PC-9 (cell line): Measurements from ENCODE around the gene CDH15. TPM values are rescaled to one million over a fixed set of nuclear protein-coding genes. Genes with fewer than 3 reads are reported as not detected.

Experiments
- BruUV-seq: library from RNA; stranded (reverse); fragments of 400-500 nt; replicated peaks from 2 replicates; lab custom pipeline; 2021; lab: Mats Ljungman, UMichigan
- CTCF ChIA-PET: fragments of 300-600 bp; sonication (Branson Sonifier 250); formaldehyde crosslinking; loops from one replicate; lab custom pipeline; 2022; ENCODE audit warnings: antibody characterized with exemption; lab: Charles Lee
- POLR2A ChIA-PET: fragments of 300-600 bp; sonication (Branson Sonifier 250); formaldehyde crosslinking; loops from one replicate; lab custom pipeline; 2022; ENCODE audit warnings: antibody characterized with exemption; ENCODE audit not compliant: unreplicated experiment; lab: Charles Lee
- DNase-seq, 2 experiments: peaks; one replicate each; pipeline versions ENCODE4 v3.0.0 to v3.0.0-alpha.2; 2015 to 2022; ENCODE audit warnings: mixed read lengths in 1 of 2
- H2AFZ ChIP-seq: fragments of 200-600 bp; sonication (generic); 2 replicates; pipeline ENCODE4 v1.8.1; 2017; ENCODE audit warnings: antibody characterized with exemption
- H3F3A ChIP-seq: fragments of 200-600 bp; sonication (generic); 2 replicates; pipeline ENCODE4 v1.8.1; 2017; ENCODE audit warnings: antibody characterized with exemption, mild to moderate bottlenecking, low read depth; ENCODE audit not compliant: insufficient read depth
- H3K27ac ChIP-seq: fragments of 200-600 bp; sonication (generic); 2 replicates; pipeline ENCODE4 v1.6.1; 2016; ENCODE audit warnings: mixed run types
- H3K27me3 ChIP-seq: fragments of 200-600 bp; sonication (generic); 2 replicates; pipeline ENCODE4 v1.6.1; 2016; ENCODE audit warnings: low read depth, mixed run types; ENCODE audit not compliant: insufficient read depth
- H3K36me3 ChIP-seq: fragments of 200-600 bp; sonication (generic); 2 replicates; pipeline ENCODE4 v1.6.1; 2016; ENCODE audit warnings: low read depth, mixed run types
- H3K4me1 ChIP-seq: fragments of 200-600 bp; sonication (generic); replicated peaks from 2 replicates; pipeline ENCODE4 v1.6.1; 2016; ENCODE audit warnings: mixed run types; ENCODE audit not compliant: insufficient read depth
- H3K4me2 ChIP-seq: fragments of 200-600 bp; sonication (generic); 2 replicates; pipeline ENCODE4 v1.6.1; 2017; ENCODE audit warnings: mixed run types
- H3K4me3 ChIP-seq: fragments of 200-600 bp; sonication (generic); 2 replicates; pipeline ENCODE4 v1.6.1; 2016; ENCODE audit warnings: mixed run types
- H3K79me2 ChIP-seq: fragments of 200-600 bp; sonication (generic); 2 replicates; pipeline ENCODE4 v1.6.1; 2017; ENCODE audit warnings: low read depth, mixed run types
- H3K9me2 ChIP-seq: fragments of 200-600 bp; sonication (generic); 2 replicates; pipeline ENCODE4 v1.8.1; 2017; ENCODE audit warnings: mild to moderate bottlenecking; ENCODE audit not compliant: insufficient read depth
- H3K9me3 ChIP-seq: fragments of 200-600 bp; sonication (generic); 2 replicates; pipeline ENCODE4 v1.8.1; 2016; ENCODE audit warnings: low read depth; ENCODE audit not compliant: insufficient read depth
- H4K20me1 ChIP-seq: fragments of 200-600 bp; sonication (generic); 2 replicates; pipeline ENCODE4 v1.8.1; 2017; ENCODE audit not compliant: insufficient read depth
- EZH2 ChIP-seq: fragments of 200-600 bp; sonication (generic); IDR thresholded peaks from 2 replicates; pipeline ENCODE4 v1.8.0; 2017; ENCODE audit warnings: antibody characterized with exemption, low read depth
- intact Hi-C: fragments of 100-400 bp; cut with micrococcal nuclease; formaldehyde crosslinking; loops from one replicate; pipeline ENCODE4 v1.10.0; 2022; ENCODE audit not compliant: unreplicated experiment
- total RNA-seq: library from RNA; stranded (reverse); gene quantifications from 2 replicates; pipeline ENCODE4 v1.2.3, GENCODE V29; 2021
- TF ChIP-seq, protein P1 (sequence below): fragments of 200-600 bp; sonication (generic); conservative IDR thresholded peaks from 2 replicates; pipeline ENCODE4 v1.6.1; 2017; ENCODE audit warnings: mixed run types, antibody characterized with exemption, mild to moderate bottlenecking, moderate library complexity

The CDH15 gene
- total RNA-seq, 1 experiment from 2014 or later, result not detected

GRCh38 chr16:89209522-89210044 is 38.0 kb downstream of the CDH15 start:
- no peak overlapping the region for H3K27ac ChIP-seq
- no peak overlapping the region for H3K4me2 ChIP-seq
- no peak for TF ChIP-seq EZH2
- TF ChIP-seq, protein P1, sequence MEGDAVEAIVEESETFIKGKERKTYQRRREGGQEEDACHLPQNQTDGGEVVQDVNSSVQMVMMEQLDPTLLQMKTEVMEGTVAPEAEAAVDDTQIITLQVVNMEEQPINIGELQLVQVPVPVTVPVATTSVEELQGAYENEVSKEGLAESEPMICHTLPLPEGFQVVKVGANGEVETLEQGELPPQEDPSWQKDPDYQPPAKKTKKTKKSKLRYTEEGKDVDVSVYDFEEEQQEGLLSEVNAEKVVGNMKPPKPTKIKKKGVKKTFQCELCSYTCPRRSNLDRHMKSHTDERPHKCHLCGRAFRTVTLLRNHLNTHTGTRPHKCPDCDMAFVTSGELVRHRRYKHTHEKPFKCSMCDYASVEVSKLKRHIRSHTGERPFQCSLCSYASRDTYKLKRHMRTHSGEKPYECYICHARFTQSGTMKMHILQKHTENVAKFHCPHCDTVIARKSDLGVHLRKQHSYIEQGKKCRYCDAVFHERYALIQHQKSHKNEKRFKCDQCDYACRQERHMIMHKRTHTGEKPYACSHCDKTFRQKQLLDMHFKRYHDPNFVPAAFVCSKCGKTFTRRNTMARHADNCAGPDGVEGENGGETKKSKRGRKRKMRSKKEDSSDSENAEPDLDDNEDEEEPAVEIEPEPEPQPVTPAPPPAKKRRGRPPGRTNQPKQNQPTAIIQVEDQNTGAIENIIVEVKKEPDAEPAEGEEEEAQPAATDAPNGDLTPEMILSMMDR, result no peak
- no peak for DNase-seq
- no TSS peak for BruUV-seq
- intact Hi-C loops, result no loop called here
- no peaks in the 10 kb centered on the region for H3K9me3 ChIP-seq
- no peaks in the 10 kb centered on the region for H3K79me2 ChIP-seq
- ChIA-PET POLR2A (no interaction called here), CTCF (no interaction called here)
- H2AFZ ChIP-seq, result no peak overlapping the region
- H3K4me1 ChIP-seq, result peaks cover 4% of the 10 kb centered on the region; the same call in 1 of the 2 replicates
- no peaks in the 10 kb centered on the region for H3F3A ChIP-seq
- H4K20me1 ChIP-seq, result no peaks in the 10 kb centered on the region
- H3K4me3 ChIP-seq, result no peak overlapping the region
- no peaks in the 10 kb centered on the region for H3K36me3 ChIP-seq
- H3K27me3 ChIP-seq, result no peaks in the 10 kb centered on the region
- H3K9me2 ChIP-seq, result no peaks in the 10 kb centered on the region

DNA sequence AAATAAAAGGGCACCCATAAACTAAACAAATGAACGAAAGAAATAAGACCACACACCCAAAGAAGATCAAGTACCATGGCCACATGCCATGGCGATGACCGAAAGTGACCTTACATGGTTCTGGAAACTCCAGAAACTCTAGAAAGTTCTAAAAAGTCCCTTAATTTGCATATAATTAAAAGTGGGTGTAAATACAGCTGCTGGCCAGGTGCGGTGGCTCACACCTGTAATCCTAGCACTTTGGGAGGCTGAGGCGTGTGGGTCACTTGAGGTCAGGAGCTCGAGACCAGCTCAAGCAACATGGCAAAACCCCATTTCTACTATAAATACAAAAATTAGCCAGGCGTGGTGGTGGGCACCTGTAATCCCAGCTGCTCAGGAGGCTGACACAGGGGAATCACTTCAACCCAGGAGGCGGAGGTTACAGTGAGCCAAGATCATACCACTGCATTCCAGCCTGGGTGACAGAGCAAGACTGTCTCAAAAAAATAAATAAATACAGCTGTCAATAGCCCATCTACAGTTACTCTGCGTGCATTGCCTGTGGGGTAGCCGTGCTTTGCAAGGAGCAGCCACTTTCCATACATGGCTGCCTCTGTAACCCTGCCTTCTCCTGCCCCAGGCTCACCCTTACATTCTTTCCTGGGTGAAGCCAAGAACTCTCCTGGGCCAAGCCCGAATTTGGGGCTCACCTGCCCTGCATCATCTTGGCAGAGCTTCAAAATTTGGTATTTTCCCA is 38.8 kb downstream of the CDH15 start:
- DNase-seq, result no peak
- intact Hi-C loops, result no loop called here
- Histone ChIP-seq H3K4me1 (peaks cover 4% of the 10 kb centered on the region; the same call in 1 of the 2 replicates), H3K27ac (no peak overlapping the region), H3K9me3 (no peaks in the 10 kb centered on the region), H3K27me3 (no peaks in the 10 kb centered on the region), H3K9me2 (no peaks in the 10 kb centered on the region), H2AFZ (no peak overlapping the region), H3K36me3 (no peaks in the 10 kb centered on the region), H3F3A (no peaks in the 10 kb centered on the region), H4K20me1 (no peaks in the 10 kb centered on the region), H3K79me2 (no peaks in the 10 kb centered on the region), H3K4me2 (0 out of 2 replicates have a peak overlapping the region, but pooled peaks have one; percentile 4), H3K4me3 (no peak overlapping the region)
- CTCF ChIA-PET, result no interaction called here
- BruUV-seq, result no TSS peak
- no peak for TF ChIP-seq EZH2
- TF ChIP-seq, protein P1, result no peak
- POLR2A ChIA-PET, result interaction anchor here (0.5 kb wide), 1 partner anchor 8 kb away, joined by 4 read pairs; no protein-coding TSS in a partner anchor

DNA sequence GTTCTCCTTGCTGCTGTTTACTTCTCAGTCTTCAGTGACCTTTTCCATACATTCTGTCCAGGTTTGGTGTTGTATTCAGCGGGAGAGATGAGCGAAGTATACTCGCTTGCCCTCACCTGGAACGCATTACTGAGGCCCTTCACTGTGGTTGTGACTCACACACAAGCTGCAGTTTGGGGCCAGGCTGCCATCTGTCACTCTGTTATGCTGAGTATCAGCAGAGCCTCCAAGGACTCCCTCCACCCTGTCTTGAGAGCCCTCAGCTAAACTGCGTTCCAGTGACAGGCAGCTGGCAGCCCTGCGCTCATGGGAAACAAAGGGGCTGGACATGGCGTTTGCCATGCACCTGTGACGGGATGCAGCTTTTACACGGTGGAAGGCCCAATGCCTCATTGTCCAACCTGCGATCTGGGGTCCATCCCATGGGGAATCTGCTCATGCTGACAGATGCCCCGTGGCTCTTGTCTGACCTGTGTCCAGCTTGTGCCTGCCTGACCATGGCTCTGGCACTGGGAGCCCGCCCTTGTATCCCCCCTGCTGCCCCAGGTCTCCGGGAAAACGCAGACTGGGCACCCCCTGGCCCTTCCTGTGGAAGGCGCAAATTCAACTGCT is 39.5 kb downstream of the CDH15 start:
- CTCF ChIA-PET, result interaction anchor here (0.7 kb wide), 1 partner anchor 269 kb away, joined by 3 read pairs; no protein-coding TSS in a partner anchor

More for the DNA sequence above, 39.5 kb downstream of the CDH15 start:
- Histone ChIP-seq H4K20me1 (no peaks in the 10 kb centered on the region), H3K4me2 (0 out of 2 replicates have a peak overlapping the region, but pooled peaks have one; percentile 4), H3K27ac (no peak overlapping the region), H2AFZ (no peak overlapping the region), H3F3A (no peaks in the 10 kb centered on the region), H3K9me3 (no peaks in the 10 kb centered on the region), H3K4me1 (peaks cover 4% of the 10 kb centered on the region; the same call in 1 of the 2 replicates), H3K27me3 (no peaks in the 10 kb centered on the region), H3K36me3 (no peaks in the 10 kb centered on the region), H3K9me2 (no peaks in the 10 kb centered on the region), H3K4me3 (no peak overlapping the region), H3K79me2 (no peaks in the 10 kb centered on the region)
- POLR2A ChIA-PET, result interaction anchor here (0.5 kb wide), 1 partner anchor 9 kb away, joined by 4 read pairs; no protein-coding TSS in a partner anchor
- intact Hi-C loops, result no loop called here
- no TSS peak for BruUV-seq
- DNase-seq, result no peak
- TF ChIP-seq, protein P1, result no peak
- TF ChIP-seq EZH2, result no peak
